GF-D8 (cell line): Measurements from ENCODE around the gene SLC25A20.
A peak's percentile ranks its signal among the peaks of the same experiment; 100 is the strongest.
"Not testable (repeated sequence)": the region's sequence is repeated elsewhere in the genome, so short reads cannot be mapped to it uniquely, and the experiment has no call there.

Source experiments
- DNase-seq: peaks from one replicate; lab custom pipeline; 2025; lab: John Stamatoyannopoulos, UW

SLC25A20 gene

GRCh38 chr3:48898383-48899234, at the start of gene SLC25A20:
Gene SLC25A20, minus strand, starts transcription at chr3:48898882. Its CDS starts 88 bp downstream, at chr3:48898794.
- DNase-seq = peak; percentile 65

GRCh38 chr3:48945891-48946549, 47.3 kb upstream of the SLC25A20 start:
- DNase-seq = no peak

- no peak for DNase-seq
Observed at GRCh38 chr3:48945432-48945831, 46.8 kb upstream of the SLC25A20 start.

GRCh38 chr3:48938689-48939088, 40.0 kb upstream of the SLC25A20 start:
- no peak for DNase-seq

GRCh38 chr3:48938156-48938555, 39.5 kb upstream of the SLC25A20 start:
- no peak for DNase-seq

- no peak for DNase-seq
Observed at GRCh38 chr3:48935530-48935929, 36.8 kb upstream of the SLC25A20 start.

- no peak for DNase-seq
Observed at GRCh38 chr3:48934333-48934991, 35.8 kb upstream of the SLC25A20 start.

- DNase-seq = no peak
Observed at GRCh38 chr3:48931944-48932580, 33.4 kb upstream of the SLC25A20 start.

- no peak for DNase-seq
Observed at GRCh38 chr3:48930590-48930989, 31.9 kb upstream of the SLC25A20 start.

GRCh38 chr3:48929358-48930035, 30.8 kb upstream of the SLC25A20 start:
- no peak for DNase-seq

GRCh38 chr3:48928679-48929078, 30.0 kb upstream of the SLC25A20 start:
- DNase-seq = no peak

GRCh38 chr3:48927928-48928327, 29.2 kb upstream of the SLC25A20 start:
- peak; percentile 45 for DNase-seq

- DNase-seq = no peak
Observed at GRCh38 chr3:48926425-48927392, 28.0 kb upstream of the SLC25A20 start.

- DNase-seq = peak; percentile 68
Observed at GRCh38 chr3:48919215-48920138, 20.8 kb upstream of the SLC25A20 start.

- DNase-seq = peak; percentile 78
Observed at GRCh38 chr3:48918388-48919214, 19.9 kb upstream of the SLC25A20 start, which contains the start of gene ARIH2. Gene ARIH2, plus strand, starts transcription at chr3:48918842. Its CDS starts 8,717 bp downstream, at chr3:48927559.

- DNase-seq = no peak
Observed at GRCh38 chr3:48915296-48915695, 16.6 kb upstream of the SLC25A20 start.

- DNase-seq = not testable (repeated sequence)
Observed at GRCh38 chr3:48907026-48907425, 8.3 kb upstream of the SLC25A20 start.

- no peak for DNase-seq
Observed at GRCh38 chr3:48899273-48899672, 591 bp upstream of the SLC25A20 start.
